Loucy (cell line): ENCODE data around the gene SPRR5.

ENCODE experiments used
- H2AFZ ChIP-seq: fragments of 200-600 bp; sonication (generic); 2 replicates; pipeline ENCODE4 v1.6.0; 2016; ENCODE audit warnings: antibody characterized with exemption, mild to moderate bottlenecking, low read length, moderate library complexity
- H3F3A ChIP-seq: fragments of 200-600 bp; 2 replicates; pipeline ENCODE4 v1.6.0; 2016; ENCODE audit warnings: antibody characterized with exemption, low read depth, mild to moderate bottlenecking
- H3K27me3 ChIP-seq: fragments of 200-600 bp; sonication (generic); 2 replicates; pipeline ENCODE4 v1.6.1; 2014; ENCODE audit warnings: low read length, mild to moderate bottlenecking; ENCODE audit not compliant: insufficient read depth, poor library complexity, severe bottlenecking
- H3K36me3 ChIP-seq: fragments of 200-600 bp; sonication (generic); 2 replicates; pipeline ENCODE4 v1.6.1; 2016; ENCODE audit warnings: low read length; ENCODE audit not compliant: insufficient read depth
- H3K4me1 ChIP-seq: fragments of 200-600 bp; sonication (generic); 2 replicates; pipeline ENCODE4 v1.5.1; 2014; ENCODE audit warnings: low read length, mild to moderate bottlenecking; ENCODE audit not compliant: insufficient read depth, poor library complexity, severe bottlenecking
- H3K4me2 ChIP-seq: fragments of 200-600 bp; sonication (generic); 2 replicates; pipeline ENCODE4 v1.6.0; 2014; ENCODE audit warnings: antibody characterized with exemption, low read length, low read depth, mild to moderate bottlenecking; ENCODE audit not compliant: poor library complexity, severe bottlenecking
- H3K4me3 ChIP-seq: fragments of 200-600 bp; sonication (generic); 2 replicates; pipeline ENCODE4 v1.5.1; 2014; ENCODE audit warnings: low read length, mild to moderate bottlenecking, mixed read lengths; ENCODE audit not compliant: poor library complexity, severe bottlenecking
- H3K79me2 ChIP-seq: fragments of 200-600 bp; sonication (generic); 2 replicates; pipeline ENCODE4 v1.6.1; 2014; ENCODE audit warnings: low read length; ENCODE audit not compliant: insufficient read depth
- H3K9ac ChIP-seq: fragments of 200-600 bp; sonication (generic); 2 replicates; pipeline ENCODE4 v1.6.0; 2014; ENCODE audit warnings: mild to moderate bottlenecking, low read depth, low read length, moderate library complexity; ENCODE audit not compliant: poor library complexity, severe bottlenecking
- H3K9me2 ChIP-seq: fragments of 200-600 bp; sonication (generic); replicated peaks from 2 replicates; pipeline ENCODE4 v1.6.1; 2016; ENCODE audit warnings: low read depth, low read length, mixed read lengths
- H3K9me3 ChIP-seq: fragments of 200-600 bp; sonication (generic); 2 replicates; pipeline ENCODE4 v1.6.1; 2014; ENCODE audit warnings: mild to moderate bottlenecking, antibody characterized with exemption, low read length, low read depth; ENCODE audit not compliant: insufficient read depth
- H4K20me1 ChIP-seq: fragments of 200-600 bp; sonication (generic); 2 replicates; pipeline ENCODE4 v1.6.0; 2014; ENCODE audit warnings: antibody characterized with exemption, low read length, mild to moderate bottlenecking; ENCODE audit not compliant: insufficient read depth, poor library complexity, severe bottlenecking
- EZH2phosphoT487 ChIP-seq: fragments of 200-600 bp; IDR thresholded peaks from 2 replicates; pipeline ENCODE4 v1.6.1; 2018; ENCODE audit warnings: antibody characterized with exemption, mild to moderate bottlenecking, moderate library complexity, borderline replicate concordance
- TF ChIP-seq, protein P1 (sequence below): fragments of 200-600 bp; sonication (generic); conservative IDR thresholded peaks from 2 replicates; pipeline ENCODE4 v1.5.1; 2014; ENCODE audit warnings: mild to moderate bottlenecking, antibody characterized with exemption, low read length

Gene SPRR5

DNA sequence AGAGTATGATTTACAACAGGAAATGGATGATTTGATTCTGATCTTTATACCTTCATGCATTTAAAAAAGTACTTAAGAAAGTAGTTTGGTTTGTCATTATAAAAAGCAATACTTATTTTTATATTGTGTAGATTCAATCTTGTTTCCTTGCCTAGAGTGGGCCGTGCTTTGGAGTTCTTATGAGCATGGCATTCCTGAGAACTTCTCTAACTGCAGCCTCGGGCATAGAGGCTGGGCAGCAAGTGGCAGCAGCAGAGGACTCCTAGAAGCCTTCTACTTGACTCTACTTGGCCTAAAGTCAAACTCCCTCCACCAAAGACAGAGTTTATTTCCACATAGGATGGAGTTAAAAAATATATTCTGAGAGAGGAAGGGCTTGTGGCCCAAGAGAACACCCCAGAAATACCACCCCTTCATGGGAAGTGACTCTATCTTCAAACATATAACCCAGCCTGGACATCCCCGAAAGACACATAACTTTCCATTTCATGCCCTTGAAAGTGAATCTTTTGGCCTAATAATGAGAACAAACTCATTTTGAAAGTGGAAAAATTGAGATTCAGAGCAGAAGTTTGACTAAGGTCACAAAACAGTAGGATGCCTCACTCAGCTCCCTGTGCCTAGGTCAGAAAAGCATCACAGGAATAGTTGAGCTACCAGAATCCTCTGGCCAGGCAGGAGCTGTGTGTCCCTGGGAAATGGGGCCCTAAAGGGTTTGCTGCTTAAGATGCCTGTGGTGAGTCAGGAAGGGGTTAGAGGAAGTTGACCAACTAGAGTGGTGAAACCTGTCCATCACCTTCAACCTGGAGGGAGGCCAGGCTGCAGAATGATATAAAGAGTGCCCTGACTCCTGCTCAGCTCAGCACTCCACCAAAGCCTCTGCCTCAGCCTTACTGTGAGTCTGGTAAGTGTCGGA lies 39.1 kb upstream of the SPRR5 start, which contains the start of gene IVL:
TSS of gene IVL (plus strand) at position 861 of the 916 bp plus-strand sequence. CDS start 1,252 bp downstream, outside the sequence.
- H3K27me3 ChIP-seq, result no peaks in the 10 kb centered on the region
- H3K4me2 ChIP-seq, result no peak within 1 kb of the TSS
- no peak within 1 kb of the TSS for H3K4me3 ChIP-seq
- TF ChIP-seq, protein P1, sequence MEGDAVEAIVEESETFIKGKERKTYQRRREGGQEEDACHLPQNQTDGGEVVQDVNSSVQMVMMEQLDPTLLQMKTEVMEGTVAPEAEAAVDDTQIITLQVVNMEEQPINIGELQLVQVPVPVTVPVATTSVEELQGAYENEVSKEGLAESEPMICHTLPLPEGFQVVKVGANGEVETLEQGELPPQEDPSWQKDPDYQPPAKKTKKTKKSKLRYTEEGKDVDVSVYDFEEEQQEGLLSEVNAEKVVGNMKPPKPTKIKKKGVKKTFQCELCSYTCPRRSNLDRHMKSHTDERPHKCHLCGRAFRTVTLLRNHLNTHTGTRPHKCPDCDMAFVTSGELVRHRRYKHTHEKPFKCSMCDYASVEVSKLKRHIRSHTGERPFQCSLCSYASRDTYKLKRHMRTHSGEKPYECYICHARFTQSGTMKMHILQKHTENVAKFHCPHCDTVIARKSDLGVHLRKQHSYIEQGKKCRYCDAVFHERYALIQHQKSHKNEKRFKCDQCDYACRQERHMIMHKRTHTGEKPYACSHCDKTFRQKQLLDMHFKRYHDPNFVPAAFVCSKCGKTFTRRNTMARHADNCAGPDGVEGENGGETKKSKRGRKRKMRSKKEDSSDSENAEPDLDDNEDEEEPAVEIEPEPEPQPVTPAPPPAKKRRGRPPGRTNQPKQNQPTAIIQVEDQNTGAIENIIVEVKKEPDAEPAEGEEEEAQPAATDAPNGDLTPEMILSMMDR, result no peak
- no peak for TF ChIP-seq EZH2phosphoT487
- no peaks in the 10 kb centered on the region for H3K36me3 ChIP-seq
- H3K4me1 ChIP-seq, result no peaks in the 10 kb centered on the region
- H3F3A ChIP-seq, result no peaks in the 10 kb centered on the region
- no peaks in the 10 kb centered on the region for H3K9me3 ChIP-seq
- H3K79me2 ChIP-seq, result no peaks in the 10 kb centered on the region
- H3K9me2 ChIP-seq, result no peaks in the 10 kb centered on the region
- no peaks in the 10 kb centered on the region for H4K20me1 ChIP-seq
- no peak within 1 kb of the TSS for H3K9ac ChIP-seq
- no peak within 1 kb of the TSS for H2AFZ ChIP-seq

DNA sequence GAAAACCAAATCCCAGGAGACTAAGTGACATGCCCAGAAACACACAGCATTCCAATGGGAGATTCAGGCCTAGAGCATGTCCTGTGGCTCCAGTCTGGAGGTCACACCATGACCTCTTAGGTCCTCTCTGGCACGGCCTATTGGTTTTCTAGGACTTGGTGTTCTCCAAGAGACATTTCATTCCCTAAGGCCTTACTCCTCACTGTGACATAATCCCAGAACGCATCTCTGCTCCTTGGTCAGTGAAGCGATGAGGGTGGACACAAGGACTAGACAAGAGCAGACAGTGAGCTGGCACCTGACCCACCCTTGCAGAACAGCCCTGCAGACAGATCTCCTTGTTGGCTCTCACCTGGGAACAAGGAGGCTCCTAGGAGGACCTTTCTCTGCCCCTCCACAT lies 37.8 kb upstream of the SPRR5 start:
- Histone ChIP-seq H3K4me2 (no peak overlapping the region), H3K9me2 (no peaks in the 10 kb centered on the region), H3F3A (no peaks in the 10 kb centered on the region), H3K27me3 (no peaks in the 10 kb centered on the region), H3K36me3 (no peaks in the 10 kb centered on the region), H3K9me3 (no peaks in the 10 kb centered on the region), H3K4me1 (no peaks in the 10 kb centered on the region), H3K9ac (no peak overlapping the region), H3K79me2 (no peaks in the 10 kb centered on the region), H3K4me3 (no peak overlapping the region), H2AFZ (no peak overlapping the region), H4K20me1 (no peaks in the 10 kb centered on the region)
- no peak for TF ChIP-seq EZH2phosphoT487
- TF ChIP-seq, protein P1, result no peak

DNA sequence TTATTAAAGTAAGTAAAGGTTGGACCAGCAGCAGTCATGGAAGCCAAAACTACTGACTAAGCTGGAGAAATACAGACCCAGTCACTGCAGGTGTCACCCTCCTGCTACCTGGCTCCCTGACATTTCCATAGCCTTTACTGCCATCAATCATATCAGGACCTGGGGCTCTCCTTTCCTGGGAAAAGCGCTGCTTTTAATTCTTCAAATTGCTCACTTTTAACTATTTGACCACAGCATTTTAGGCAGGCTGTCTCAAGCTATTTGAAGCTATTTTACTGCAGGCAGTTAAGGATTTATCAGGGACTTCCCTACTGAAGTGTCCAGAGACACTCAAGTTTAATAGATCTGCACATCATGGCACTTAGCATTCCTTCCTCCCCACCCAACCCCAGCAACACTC lies 34.5 kb upstream of the SPRR5 start:
- H3K9me2 ChIP-seq, result no peaks in the 10 kb centered on the region
- no peak overlapping the region for H3K4me2 ChIP-seq
- no peaks in the 10 kb centered on the region for H3K79me2 ChIP-seq
- H3F3A ChIP-seq, result no peaks in the 10 kb centered on the region
- TF ChIP-seq, protein P1, result no peak
- TF ChIP-seq EZH2phosphoT487, result no peak
- no peaks in the 10 kb centered on the region for H4K20me1 ChIP-seq
- H3K4me1 ChIP-seq, result no peaks in the 10 kb centered on the region
- H3K9ac ChIP-seq, result no peak overlapping the region
- no peaks in the 10 kb centered on the region for H3K9me3 ChIP-seq
- no peaks in the 10 kb centered on the region for H3K36me3 ChIP-seq
- no peak overlapping the region for H2AFZ ChIP-seq
- H3K27me3 ChIP-seq, result no peaks in the 10 kb centered on the region
- no peak overlapping the region for H3K4me3 ChIP-seq
